GM23248 (cell line): Measurements from ENCODE around the gene ACTL10. TPM values are rescaled to one million over a fixed set of nuclear protein-coding genes. Genes with fewer than 3 reads are reported as not detected.

ENCODE experiments used
- DNase-seq: peaks from one replicate; pipeline ENCODE4 v3.0.0-alpha.2; 2015
- H2AFZ ChIP-seq: fragments of 200-600 bp; sonication (generic); 2 replicates; pipeline ENCODE4 v1.6.1; 2016; ENCODE audit warnings: antibody characterized with exemption
- H3F3A ChIP-seq: fragments of 200-600 bp; sonication (generic); 2 replicates; pipeline ENCODE4 v1.6.1; 2016; ENCODE audit warnings: mild to moderate bottlenecking, antibody characterized with exemption, mixed run types; ENCODE audit not compliant: insufficient read depth
- H3K27ac ChIP-seq: fragments of 200-600 bp; sonication (generic); 2 replicates; pipeline ENCODE4 v1.5.1; 2016; ENCODE audit warnings: mild to moderate bottlenecking
- H3K27me3 ChIP-seq: fragments of 200-600 bp; sonication (generic); replicated peaks from 2 replicates; pipeline ENCODE4 v1.6.1; 2016; ENCODE audit warnings: mild to moderate bottlenecking; ENCODE audit not compliant: insufficient read depth
- H3K36me3 ChIP-seq: fragments of 200-600 bp; sonication (generic); 2 replicates; pipeline ENCODE4 v1.6.1; 2016; ENCODE audit warnings: low read depth, mild to moderate bottlenecking
- H3K4me1 ChIP-seq: fragments of 200-600 bp; sonication (generic); 2 replicates; pipeline ENCODE4 v1.6.1; 2016; ENCODE audit warnings: mild to moderate bottlenecking; ENCODE audit not compliant: insufficient read depth
- H3K4me2 ChIP-seq: fragments of 200-600 bp; sonication (generic); one replicate; pipeline ENCODE4 v1.6.1; 2016; ENCODE audit warnings: mild to moderate bottlenecking; ENCODE audit not compliant: unreplicated experiment
- H3K4me3 ChIP-seq: fragments of 200-600 bp; sonication (generic); 2 replicates; pipeline ENCODE4 v1.5.1; 2016; ENCODE audit warnings: mild to moderate bottlenecking
- H3K79me2 ChIP-seq: fragments of 200-600 bp; sonication (generic); 2 replicates; pipeline ENCODE4 v1.6.1; 2016; ENCODE audit warnings: mild to moderate bottlenecking; ENCODE audit not compliant: insufficient read depth
- H3K9ac ChIP-seq: fragments of 200-600 bp; sonication (generic); 2 replicates; pipeline ENCODE4 v1.6.1; 2016; ENCODE audit warnings: mild to moderate bottlenecking
- H3K9me2 ChIP-seq: fragments of 200-600 bp; sonication (generic); 2 replicates; pipeline ENCODE4 v1.6.1; 2016; ENCODE audit warnings: mixed run types, mild to moderate bottlenecking, moderate library complexity; ENCODE audit not compliant: insufficient read depth
- H3K9me3 ChIP-seq: fragments of 200-600 bp; sonication (generic); one replicate; pipeline ENCODE4 v1.6.1; 2017; ENCODE audit warnings: low read depth
- H4K20me1 ChIP-seq: fragments of 200-600 bp; sonication (generic); 2 replicates; pipeline ENCODE4 v1.6.0; 2016; ENCODE audit not compliant: insufficient read depth
- EZH2 ChIP-seq: fragments of 200-600 bp; sonication (generic); IDR thresholded peaks from 2 replicates; pipeline ENCODE4 v1.6.1; 2018; ENCODE audit warnings: antibody characterized with exemption, mild to moderate bottlenecking; ENCODE audit not compliant: insufficient read depth, poor library complexity, severe bottlenecking
- EZH2phosphoT487 ChIP-seq: fragments of 200-600 bp; sonication (generic); IDR thresholded peaks from 2 replicates; pipeline ENCODE4 v1.6.1; 2018; ENCODE audit warnings: antibody characterized with exemption, moderate library complexity, mild to moderate bottlenecking, low read depth; ENCODE audit not compliant: insufficient read depth
- WGBS, 2 experiments: methylation state at CpG; one replicate each; pipeline ENCODE4 v1.1.6; 2015 to 2017; ENCODE audit warnings: low lambda C conversion rate in 2 of 2, low coverage in 1 of 2; ENCODE audit errors: missing lambda C conversion rate in 2 of 2; 5-methylcytosine and 5-hydroxymethylcytosine counted together
- in situ Hi-C: fragments of 300-500 bp; cut with MboI; formaldehyde crosslinking; loops from 2 replicates; pipeline ENCODE4 v1.15.0; 2020
- polyA plus RNA-seq: library from polyadenylated mRNA; unstranded; fragments of >200 nt; fragmentation: Nextera tagmentation; extraction: Ambion mirVana; gene quantifications from 2 replicates; pipeline ENCODE4 v1.2.1, GENCODE V29; 2016
- total RNA-seq: library from RNA; depleted of rRNA; stranded (reverse); fragments of >200 nt; shearing (Covaris generic); gene quantifications from 2 replicates; pipeline ENCODE4 v1.2.3, GENCODE V29; 2014

The ACTL10 gene
- total and polyA plus RNA-seq, 2 experiments from 2014 or later: 1.7 to 3.4 TPM

DNA sequence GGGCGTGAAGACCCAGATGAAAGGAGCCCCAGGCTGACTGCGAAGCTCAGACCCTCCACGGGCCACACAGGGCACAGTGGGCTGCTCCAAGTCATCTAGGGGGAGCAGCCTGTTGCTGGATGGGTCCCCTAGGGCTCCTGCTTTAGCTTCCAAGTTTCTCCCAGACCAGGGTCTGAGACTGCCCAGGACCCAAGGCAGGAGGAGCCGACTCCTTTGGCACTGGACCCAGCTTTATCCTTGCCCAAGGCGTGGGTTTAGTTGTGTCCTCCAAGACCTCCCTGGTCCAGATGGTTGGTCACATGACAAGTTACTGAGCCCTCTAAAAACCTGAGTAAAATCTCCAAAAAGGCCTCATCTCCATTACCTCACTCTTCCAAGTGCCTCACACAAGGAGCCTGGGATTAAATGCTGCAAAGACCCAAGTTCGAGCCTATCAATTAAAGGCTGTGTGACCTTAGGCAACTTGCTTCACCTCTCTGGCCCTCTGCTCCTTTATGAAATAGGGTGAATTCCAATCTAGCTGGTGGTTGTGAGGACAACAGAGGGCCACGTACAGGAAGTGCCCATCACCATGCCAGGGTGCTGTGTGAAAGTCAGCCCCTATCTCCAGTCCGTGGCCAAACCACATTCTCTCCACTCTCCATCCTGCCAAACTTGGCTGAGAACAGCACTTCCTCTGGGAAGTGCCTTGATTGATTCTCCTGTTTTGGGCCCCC is 5.0 kb downstream of the ACTL10 start:
- H2AFZ ChIP-seq: no peak overlapping the region

DNA sequence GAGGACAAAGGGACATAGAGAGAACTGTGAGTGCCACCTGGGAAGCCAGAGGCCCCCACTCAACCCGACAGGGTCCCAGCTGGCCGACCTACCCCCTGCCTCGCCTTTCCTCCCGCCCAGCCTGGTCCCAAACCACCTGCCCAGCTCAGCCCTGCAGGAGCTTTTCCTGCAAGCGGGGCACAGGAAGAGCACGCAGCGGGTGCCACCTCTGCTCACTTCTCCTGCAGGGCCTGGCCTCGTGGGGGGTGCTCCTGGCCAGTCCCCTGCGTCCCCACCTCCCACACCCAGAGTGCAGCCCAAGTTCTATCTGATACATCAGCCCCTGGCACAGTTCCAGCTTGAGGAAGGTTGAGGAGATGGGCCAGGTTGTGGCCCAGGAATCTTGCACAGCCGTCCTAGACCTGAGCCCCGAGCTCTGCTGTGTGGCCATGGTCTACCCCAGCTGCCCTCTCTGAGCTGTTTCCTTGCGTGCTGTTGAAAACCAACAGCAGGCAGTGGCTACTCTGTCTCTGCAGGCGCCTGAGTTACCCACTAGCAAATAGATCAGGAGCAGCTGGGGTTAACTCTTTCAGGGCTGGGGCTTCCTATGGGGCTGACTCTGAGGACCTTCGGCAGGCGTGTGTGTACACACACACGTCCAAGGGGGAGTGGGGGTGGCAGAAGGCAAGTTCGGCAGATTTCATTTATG is 5.8 kb downstream of the ACTL10 start:
- 46 to 50% methylated on average over 17 of the region's 17 CpGs for WGBS, 2 experiments
- TF ChIP-seq EZH2 (no peak), EZH2phosphoT487 (no peak)
- H3K9me2 ChIP-seq: no peaks in the 10 kb centered on the region
- H3K4me3 ChIP-seq: peak overlapping the region; percentile 81
- no peaks in the 10 kb centered on the region for H4K20me1 ChIP-seq
- H3K27ac ChIP-seq: no peak overlapping the region
- H3K4me2 ChIP-seq: peak overlapping the region; percentile 85
- peak overlapping the region; percentile 84 for H3K9ac ChIP-seq
- peaks cover 18% of the 10 kb centered on the region for H3F3A ChIP-seq
- no peak overlapping the region for H2AFZ ChIP-seq
- H3K27me3 ChIP-seq: no peaks in the 10 kb centered on the region
- peaks cover 28% of the 10 kb centered on the region for H3K4me1 ChIP-seq
- H3K36me3 ChIP-seq: no peaks in the 10 kb centered on the region
- peak; percentile 44 for DNase-seq
- H3K79me2 ChIP-seq: peaks cover 21% of the 10 kb centered on the region
- no peaks in the 10 kb centered on the region for H3K9me3 ChIP-seq
- in situ Hi-C loops: no loop called here

More for the DNA sequence above, 5.0 kb downstream of the ACTL10 start:
- Histone ChIP-seq H3K9me2 (no peaks in the 10 kb centered on the region), H3K4me1 (peaks cover 28% of the 10 kb centered on the region), H3K79me2 (peaks cover 21% of the 10 kb centered on the region), H3K27me3 (no peaks in the 10 kb centered on the region), H3F3A (peaks cover 18% of the 10 kb centered on the region), H3K36me3 (no peaks in the 10 kb centered on the region), H3K4me3 (no peak overlapping the region), H3K27ac (no peak overlapping the region), H3K4me2 (no peak overlapping the region), H3K9ac (no peak overlapping the region), H3K9me3 (no peaks in the 10 kb centered on the region), H4K20me1 (no peaks in the 10 kb centered on the region)
- DNase-seq: no peak
- WGBS, 2 experiments: 69 to 73% methylated on average over 8 of the region's 8 CpGs
- in situ Hi-C loops: no loop called here
- no peak for TF ChIP-seq EZH2

DNA sequence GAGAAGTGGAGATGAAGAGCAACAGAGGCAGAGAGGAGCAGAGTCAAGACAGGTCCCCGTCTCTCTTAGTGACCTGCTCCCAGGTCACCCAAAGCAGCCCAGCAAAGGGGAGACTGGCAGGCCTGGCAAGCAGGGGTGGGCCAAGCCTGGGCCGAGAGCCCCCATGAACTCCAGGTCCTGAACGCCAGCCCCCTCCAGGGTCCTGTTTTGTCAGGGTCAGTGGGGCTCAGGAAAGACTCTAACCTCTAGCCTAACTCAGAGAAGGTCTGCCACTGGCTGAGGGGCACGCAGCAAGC is 6.3 kb downstream of the ACTL10 start:
- WGBS, 2 experiments: 19% methylated on average over 4 of the region's 4 CpGs
- Histone ChIP-seq H3K36me3 (no peaks in the 10 kb centered on the region), H3K27me3 (no peaks in the 10 kb centered on the region), H2AFZ (0 out of 2 replicates have a peak overlapping the region, but pooled peaks have one; percentile 65), H3K27ac (no peak overlapping the region), H3K9me2 (no peaks in the 10 kb centered on the region), H3K79me2 (peaks cover 21% of the 10 kb centered on the region), H3K9ac (peak overlapping the region; percentile 84), H3K4me3 (peak overlapping the region; percentile 81), H4K20me1 (no peaks in the 10 kb centered on the region), H3K4me2 (peak overlapping the region; percentile 85), H3F3A (peaks cover 18% of the 10 kb centered on the region), H3K9me3 (no peaks in the 10 kb centered on the region), H3K4me1 (peaks cover 28% of the 10 kb centered on the region)
- TF ChIP-seq EZH2phosphoT487: no peak
- no peak for TF ChIP-seq EZH2
- no peak for DNase-seq
- in situ Hi-C loops: no loop called here

DNA sequence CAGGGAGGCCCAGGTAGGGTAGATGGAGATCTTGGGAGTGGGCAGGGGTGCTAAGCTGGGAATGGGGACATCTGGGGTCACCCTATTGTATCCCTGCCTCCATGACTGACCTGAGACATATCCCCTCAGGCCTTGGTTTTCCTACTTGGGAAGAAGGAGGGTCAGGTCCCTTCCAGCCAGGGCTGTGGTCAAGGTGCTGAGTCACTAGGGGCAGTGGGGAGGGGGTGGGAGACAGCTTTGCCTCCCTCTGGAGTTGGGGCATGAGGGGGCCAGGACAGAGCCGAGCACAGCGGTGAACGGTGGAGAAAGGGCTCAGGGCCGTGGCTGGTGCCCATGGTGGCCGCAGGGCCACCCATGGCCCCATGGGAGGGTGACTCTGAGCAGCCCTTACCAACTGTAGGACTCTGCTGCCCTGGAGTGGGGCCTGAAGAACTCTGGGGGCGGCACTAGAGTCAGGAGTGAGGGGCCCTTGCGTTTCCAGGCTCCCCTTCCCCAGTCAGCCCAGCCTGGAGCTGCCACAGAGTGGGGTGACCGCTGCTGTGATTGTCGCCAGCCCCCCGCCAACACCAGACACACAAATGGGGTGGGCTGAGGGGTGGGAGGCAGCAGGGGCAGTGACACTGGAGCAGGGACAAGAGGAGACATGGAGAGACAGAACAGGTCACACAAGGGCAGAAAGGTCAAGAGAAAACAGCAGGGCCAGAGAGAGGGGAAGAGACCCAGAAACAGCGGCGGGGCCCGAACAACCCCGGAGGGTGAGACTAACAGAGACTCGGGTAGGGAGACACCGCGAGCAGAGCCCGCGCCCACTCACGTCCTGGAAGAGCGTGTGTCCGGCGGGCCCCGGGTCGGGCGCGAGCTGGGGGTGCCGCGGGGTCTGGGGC is 6.9 kb downstream of the ACTL10 start:
- Histone ChIP-seq H3K27me3 (no peaks in the 10 kb centered on the region), H3K9me2 (no peaks in the 10 kb centered on the region), H3K9me3 (no peaks in the 10 kb centered on the region), H3K4me2 (peak overlapping the region; percentile 85), H2AFZ (peak overlapping the region; percentile 65), H3F3A (peaks cover 14% of the 10 kb centered on the region), H3K4me1 (peaks cover 25% of the 10 kb centered on the region), H3K79me2 (peaks cover 21% of the 10 kb centered on the region), H3K9ac (peak overlapping the region; percentile 84), H4K20me1 (no peaks in the 10 kb centered on the region), H3K36me3 (no peaks in the 10 kb centered on the region), H3K27ac (peak overlapping the region; percentile 25), H3K4me3 (peak overlapping the region; percentile 81)
- no peak for TF ChIP-seq EZH2phosphoT487
- no peak for TF ChIP-seq EZH2
- 2 to 3% methylated on average over 16 to 27 of the region's 29 CpGs for WGBS, 2 experiments
- DNase-seq: peak; percentile 29
- in situ Hi-C loops: no loop called here
